Activated T-cell treated with anti-CD3 and anti-CD28 coated beads for 24 hours (primary cell): ENCODE results near the gene PITPNM3.

Experiments used
- DNase-seq: peaks from one replicate; pipeline ENCODE4 v3.0.0-alpha.2; 2020; ENCODE audit warnings: low read depth

Gene PITPNM3

GRCh38 chr17:6479622-6480302 is 76.6 kb downstream of the PITPNM3 start:
- DNase-seq: no peak

GRCh38 chr17:6478486-6478885 is 77.9 kb downstream of the PITPNM3 start:
- DNase-seq: no peak

- no peak for DNase-seq
These were observed 78.4 kb downstream of the PITPNM3 start for GRCh38 chr17:6477831-6478383.

GRCh38 chr17:6476810-6477179 is 79.6 kb downstream of the PITPNM3 start:
- no peak for DNase-seq

GRCh38 chr17:6476076-6476809 is 80.1 kb downstream of the PITPNM3 start:
- no peak for DNase-seq

- no peak for DNase-seq
These were observed 80.9 kb downstream of the PITPNM3 start for GRCh38 chr17:6475411-6475810.

- DNase-seq: no peak
These were observed 81.4 kb downstream of the PITPNM3 start for GRCh38 chr17:6474906-6475305.

GRCh38 chr17:6474376-6474775 is 82.0 kb downstream of the PITPNM3 start:
- no peak for DNase-seq

- DNase-seq: peak; percentile 62
These were observed 83.1 kb downstream of the PITPNM3 start for GRCh38 chr17:6473128-6473767.

GRCh38 chr17:6472517-6472916 is 83.8 kb downstream of the PITPNM3 start:
- no peak for DNase-seq

- DNase-seq: no peak
These were observed 84.6 kb downstream of the PITPNM3 start for GRCh38 chr17:6471531-6472465.

- no peak for DNase-seq
These were observed 85.4 kb downstream of the PITPNM3 start for GRCh38 chr17:6470751-6471521.

- DNase-seq: no peak
These were observed 86.1 kb downstream of the PITPNM3 start for GRCh38 chr17:6470146-6470718.

- DNase-seq: no peak
These were observed 88.1 kb downstream of the PITPNM3 start for GRCh38 chr17:6468051-6468790.

- DNase-seq: no peak
These were observed 88.8 kb downstream of the PITPNM3 start for GRCh38 chr17:6467567-6467966.

- DNase-seq: no peak
These were observed 91.0 kb downstream of the PITPNM3 start for GRCh38 chr17:6465206-6466003.

- DNase-seq: no peak
These were observed 91.8 kb downstream of the PITPNM3 start for GRCh38 chr17:6464446-6465041.

- no peak for DNase-seq
These were observed 92.5 kb downstream of the PITPNM3 start for GRCh38 chr17:6463616-6464445.
